Smooth muscle cell (in vitro differentiated cells): ENCODE measurements around the gene FBLN7. TPM values are rescaled to one million over a fixed set of nuclear protein-coding genes. Genes with fewer than 3 reads are reported as not detected.

Source experiments
- DNase-seq: peaks from one replicate; lab custom pipeline; 2025; ENCODE audit not compliant: unreplicated experiment; lab: John Stamatoyannopoulos, UW
- H2AFZ ChIP-seq: fragments of 200-600 bp; sonication (generic); 2 replicates; pipeline ENCODE4 v1.6.0; 2016; ENCODE audit warnings: antibody characterized with exemption, low read depth, mild to moderate bottlenecking
- H3F3A ChIP-seq: fragments of 200-600 bp; sonication (generic); 2 replicates; pipeline ENCODE4 v1.6.0; 2017; ENCODE audit warnings: antibody characterized with exemption, low read depth
- H3K27ac ChIP-seq: fragments of 200-600 bp; sonication (generic); 2 replicates; pipeline ENCODE4 v1.5.1; 2016; ENCODE audit warnings: low read depth, mild to moderate bottlenecking
- H3K27me3 ChIP-seq: fragments of 200-600 bp; sonication (generic); 2 replicates; pipeline ENCODE4 v1.6.1; 2016; ENCODE audit warnings: low read depth, mild to moderate bottlenecking
- H3K36me3 ChIP-seq: fragments of 200-600 bp; sonication (generic); 2 replicates; pipeline ENCODE4 v1.5.1; 2016; ENCODE audit warnings: low read depth
- H3K4me1 ChIP-seq: fragments of 200-600 bp; sonication (generic); 2 replicates; pipeline ENCODE4 v1.5.1; 2016; ENCODE audit warnings: low read depth
- H3K4me2 ChIP-seq: fragments of 200-600 bp; sonication (generic); 2 replicates; pipeline ENCODE4 v1.6.0; 2016; ENCODE audit warnings: mild to moderate bottlenecking
- H3K4me3 ChIP-seq: fragments of 200-600 bp; sonication (generic); 2 replicates; pipeline ENCODE4 v1.5.1; 2016; ENCODE audit warnings: mild to moderate bottlenecking
- H3K79me2 ChIP-seq: fragments of 200-600 bp; sonication (generic); 2 replicates; pipeline ENCODE4 v1.6.0; 2016; ENCODE audit warnings: low read depth, mild to moderate bottlenecking
- H3K9ac ChIP-seq: fragments of 200-600 bp; sonication (generic); 2 replicates; pipeline ENCODE4 v1.6.0; 2016; ENCODE audit warnings: low read depth
- H3K9me3 ChIP-seq: fragments of 200-600 bp; sonication (generic); replicated peaks from 2 replicates; pipeline ENCODE4 v1.5.1; 2016; ENCODE audit warnings: low read depth
- H4K20me1 ChIP-seq: fragments of 200-600 bp; sonication (generic); 2 replicates; pipeline ENCODE4 v1.6.0; 2016; ENCODE audit warnings: low read depth
- CTCF ChIP-seq: fragments of 200-600 bp; sonication (generic); IDR thresholded peaks from 2 replicates; pipeline ENCODE4 v1.5.1; 2017; ENCODE audit warnings: borderline replicate concordance, mild to moderate bottlenecking, antibody characterized with exemption; ENCODE audit not compliant: insufficient read depth, poor library complexity, severe bottlenecking
- WGBS: methylation state at CpG from one replicate; pipeline ENCODE4 v1.1.7; 2016; ENCODE audit warnings: low lambda C conversion rate; 5-methylcytosine and 5-hydroxymethylcytosine counted together
- polyA plus RNA-seq: library from polyadenylated mRNA; unstranded; fragments of >200 nt; fragmentation: Nextera tagmentation; extraction: Ambion mirVana; gene quantifications from 2 replicates; pipeline ENCODE4 v1.2.1, GENCODE V29; 2016
- total RNA-seq: library from RNA; depleted of rRNA; stranded (reverse); fragments of >200 nt; gene quantifications from 2 replicates; pipeline ENCODE4 v1.2.3, GENCODE V29; 2014

FBLN7 gene
- total and polyA plus RNA-seq, 2 experiments from 2014 or later, result 1.1 to 2.7 TPM

DNA sequence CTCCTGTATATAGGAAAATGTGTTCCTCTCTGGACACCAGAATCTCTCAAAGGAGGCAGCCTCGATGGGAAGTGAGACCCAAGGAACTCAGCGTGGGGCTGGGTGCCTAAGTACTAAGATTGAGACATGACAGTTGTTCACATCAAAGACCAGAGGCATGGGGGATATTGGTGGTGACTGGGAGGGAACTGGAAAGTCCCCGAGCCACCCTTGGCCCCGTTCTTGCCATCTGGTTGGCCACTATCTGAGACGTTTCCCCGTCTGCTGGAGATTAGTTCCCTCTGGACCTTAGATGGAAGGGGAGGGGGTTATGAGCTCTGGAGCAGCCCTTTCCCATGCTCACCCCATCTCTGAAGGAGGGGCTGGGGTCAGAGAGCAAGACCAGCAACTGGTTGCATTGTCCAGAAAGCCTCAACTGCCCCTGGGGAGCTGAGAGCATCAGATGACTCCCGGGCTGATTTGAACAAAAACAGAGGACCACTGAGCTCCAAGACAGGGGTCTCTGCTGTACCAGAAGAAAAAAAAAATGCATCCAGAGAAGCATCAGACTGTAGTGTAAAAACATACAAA lies 11.8 kb downstream of the FBLN7 start:
- TF ChIP-seq CTCF, result no peak
- Histone ChIP-seq H2AFZ (no peak overlapping the region), H3K36me3 (no peaks in the 10 kb centered on the region), H3K4me2 (peak overlapping the region; percentile 31), H3K9ac (no peak overlapping the region), H3K79me2 (no peaks in the 10 kb centered on the region), H4K20me1 (no peaks in the 10 kb centered on the region), H3F3A (no peaks in the 10 kb centered on the region), H3K4me3 (no peak overlapping the region), H3K27ac (peak overlapping the region; percentile 59), H3K9me3 (no peaks in the 10 kb centered on the region), H3K27me3 (no peaks in the 10 kb centered on the region), H3K4me1 (no peaks in the 10 kb centered on the region)
- DNase-seq, result no peak
- WGBS, result 70% methylated on average over 7 of the region's 7 CpGs

GRCh38 chr2:112150447-112150846 lies 12.3 kb downstream of the FBLN7 start:
- no peaks in the 10 kb centered on the region for H3K27me3 ChIP-seq
- peak overlapping the region; percentile 59 for H3K27ac ChIP-seq
- H3K4me2 ChIP-seq, result peak overlapping the region; percentile 31
- no peak overlapping the region for H3K4me3 ChIP-seq
- no peaks in the 10 kb centered on the region for H4K20me1 ChIP-seq
- TF ChIP-seq CTCF, result no peak
- no peaks in the 10 kb centered on the region for H3K9me3 ChIP-seq
- no peak for DNase-seq
- H2AFZ ChIP-seq, result no peak overlapping the region
- H3K36me3 ChIP-seq, result no peaks in the 10 kb centered on the region
- no peak overlapping the region for H3K9ac ChIP-seq
- no peaks in the 10 kb centered on the region for H3K4me1 ChIP-seq
- H3K79me2 ChIP-seq, result no peaks in the 10 kb centered on the region
- H3F3A ChIP-seq, result no peaks in the 10 kb centered on the region
- WGBS, result 8% methylated on average over 5 of the region's 5 CpGs

- no peaks in the 10 kb centered on the region for H3F3A ChIP-seq
- H3K9me3 ChIP-seq, result no peaks in the 10 kb centered on the region
- no peaks in the 10 kb centered on the region for H3K79me2 ChIP-seq
- H3K4me3 ChIP-seq, result no peak overlapping the region
- H3K4me1 ChIP-seq, result no peaks in the 10 kb centered on the region
- no peak overlapping the region for H2AFZ ChIP-seq
- H3K4me2 ChIP-seq, result peak overlapping the region; percentile 31
- H4K20me1 ChIP-seq, result no peaks in the 10 kb centered on the region
- H3K27ac ChIP-seq, result peak overlapping the region; percentile 59
- no peak for DNase-seq
- TF ChIP-seq CTCF, result no peak
- H3K9ac ChIP-seq, result no peak overlapping the region
- H3K36me3 ChIP-seq, result no peaks in the 10 kb centered on the region
- no peaks in the 10 kb centered on the region for H3K27me3 ChIP-seq
- WGBS, result 83% methylated on average over 11 of the region's 11 CpGs
Measured at GRCh38 chr2:112150851-112151250, 12.7 kb downstream of the FBLN7 start.

GRCh38 chr2:112151271-112151670 lies 13.1 kb downstream of the FBLN7 start:
- Histone ChIP-seq H3K4me3 (no peak overlapping the region), H3K79me2 (no peaks in the 10 kb centered on the region), H3F3A (no peaks in the 10 kb centered on the region), H3K27ac (peak overlapping the region; percentile 59), H2AFZ (no peak overlapping the region), H3K27me3 (no peaks in the 10 kb centered on the region), H3K36me3 (no peaks in the 10 kb centered on the region), H4K20me1 (no peaks in the 10 kb centered on the region), H3K4me1 (peaks cover 3% of the 10 kb centered on the region), H3K9ac (no peak overlapping the region), H3K9me3 (no peaks in the 10 kb centered on the region), H3K4me2 (no peak overlapping the region)
- TF ChIP-seq CTCF, result no peak
- WGBS, result 92% methylated on average over 5 of the region's 5 CpGs
- no peak for DNase-seq
